Activated naive CD8-positive, alpha-beta T cell treated with anti-CD3 and anti-CD28 coated beads for 36 hours (primary cell): ENCODE results near the gene RBMS3. TPM values are rescaled to one million over a fixed set of nuclear protein-coding genes. Genes with fewer than 3 reads are reported as not detected.
"Not testable (repeated sequence)": the region's sequence is repeated elsewhere in the genome, so short reads cannot be mapped to it uniquely, and the experiment has no call there.

Source experiments
- DNase-seq: peaks from one replicate; pipeline ENCODE4 v3.0.0; 2021
- H3K27ac Mint-ChIP-seq: one replicate; pipeline ENCODE4 v1.8.0; 2022; ENCODE audit warnings: mild to moderate bottlenecking, moderate library complexity, mixed read lengths
- H3K27me3 Mint-ChIP-seq: one replicate; pipeline ENCODE4 v1.8.0; 2022; ENCODE audit warnings: mild to moderate bottlenecking, mixed read lengths
- H3K36me3 Mint-ChIP-seq: one replicate; pipeline ENCODE4 v1.8.0; 2021; ENCODE audit warnings: mild to moderate bottlenecking, mixed read lengths
- H3K4me1 Mint-ChIP-seq: one replicate; pipeline ENCODE4 v1.8.0; 2021; ENCODE audit warnings: mixed read lengths
- H3K4me3 Mint-ChIP-seq: one replicate; pipeline ENCODE4 v1.8.0; 2022; ENCODE audit warnings: mild to moderate bottlenecking, moderate library complexity, mixed read lengths
- H3K9me3 Mint-ChIP-seq: one replicate; pipeline ENCODE4 v1.8.0; 2022; ENCODE audit warnings: mixed read lengths
- total RNA-seq, 2 experiments: library from RNA; stranded (reverse); gene quantifications; one replicate each; pipeline ENCODE4 v1.2.3, GENCODE V29; 2021

Gene RBMS3
- total RNA-seq, 2 experiments from 2014 or later = 1.6 TPM

DNA sequence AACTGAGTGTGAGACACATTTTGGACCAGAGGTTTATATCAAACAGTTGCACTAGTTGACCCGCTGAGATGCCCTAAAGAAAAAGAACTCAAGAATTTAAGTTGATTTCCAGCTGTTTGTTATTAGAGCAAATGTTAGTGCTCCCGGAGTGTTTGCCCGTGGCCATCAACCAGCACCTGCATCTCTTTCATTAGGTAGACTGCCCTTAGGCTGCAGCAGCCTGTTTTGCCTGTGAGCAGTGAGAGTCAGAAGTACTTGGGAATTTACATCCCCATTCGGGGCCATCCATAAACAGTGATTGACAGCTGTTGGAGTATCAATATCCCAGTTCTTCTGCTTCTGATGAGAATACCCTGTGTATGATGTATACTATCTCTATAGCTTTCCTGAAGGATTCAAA is 492.6 kb downstream of the RBMS3 start:
- Mint-ChIP-seq H3K27ac (no peak overlapping the region), H3K36me3 (no peaks in the 10 kb centered on the region), H3K9me3 (no peaks in the 10 kb centered on the region), H3K4me3 (no peak overlapping the region), H3K4me1 (no peaks in the 10 kb centered on the region), H3K27me3 (peaks cover 7% of the 10 kb centered on the region)
- no peak for DNase-seq

GRCh38 chr3:29775340-29775739 is 494.5 kb downstream of the RBMS3 start:
- no peaks in the 10 kb centered on the region for H3K4me1 Mint-ChIP-seq
- peaks cover 11% of the 10 kb centered on the region for H3K27me3 Mint-ChIP-seq
- DNase-seq = no peak
- no peaks in the 10 kb centered on the region for H3K36me3 Mint-ChIP-seq
- no peak overlapping the region for H3K4me3 Mint-ChIP-seq
- H3K9me3 Mint-ChIP-seq = no peaks in the 10 kb centered on the region
- H3K27ac Mint-ChIP-seq = no peak overlapping the region

- no peak overlapping the region for H3K27ac Mint-ChIP-seq
- no peak for DNase-seq
- no peak overlapping the region for H3K4me3 Mint-ChIP-seq
- no peaks in the 10 kb centered on the region for H3K4me1 Mint-ChIP-seq
- H3K9me3 Mint-ChIP-seq = peaks cover 7% of the 10 kb centered on the region
- peaks cover 17% of the 10 kb centered on the region for H3K27me3 Mint-ChIP-seq
- H3K36me3 Mint-ChIP-seq = peaks cover 3% of the 10 kb centered on the region
Measured at GRCh38 chr3:29777869-29778268, 497.0 kb downstream of the RBMS3 start.

- no peak for DNase-seq
- H3K36me3 Mint-ChIP-seq = no peaks in the 10 kb centered on the region
- H3K4me3 Mint-ChIP-seq = no peak overlapping the region
- no peak overlapping the region for H3K27ac Mint-ChIP-seq
- H3K4me1 Mint-ChIP-seq = no peaks in the 10 kb centered on the region
- H3K27me3 Mint-ChIP-seq = peaks cover 11% of the 10 kb centered on the region
- H3K9me3 Mint-ChIP-seq = no peaks in the 10 kb centered on the region
Measured at GRCh38 chr3:29789686-29790085, 508.8 kb downstream of the RBMS3 start.

DNA sequence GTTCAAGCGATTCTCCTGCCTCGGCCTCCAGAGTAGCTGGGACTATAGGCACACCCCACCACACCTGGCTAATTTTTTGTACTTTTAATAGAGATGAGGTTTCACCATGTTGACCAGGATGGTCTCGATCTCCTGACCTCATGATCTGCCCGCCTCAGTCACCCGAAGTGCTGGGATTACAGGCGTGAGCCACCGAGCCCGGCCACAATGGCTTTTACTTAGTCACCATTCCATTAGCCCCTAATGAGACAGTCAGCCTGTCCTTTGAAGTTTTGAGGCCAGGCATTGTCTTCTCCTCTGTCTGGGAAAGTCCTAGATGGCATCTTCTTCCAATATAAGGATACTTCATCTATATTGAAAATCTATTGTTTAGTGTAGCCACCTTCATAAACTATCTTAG is 515.9 kb downstream of the RBMS3 start:
- Mint-ChIP-seq H3K27me3 (peaks cover 7% of the 10 kb centered on the region), H3K27ac (no peak overlapping the region), H3K9me3 (no peaks in the 10 kb centered on the region), H3K4me3 (no peak overlapping the region), H3K36me3 (no peaks in the 10 kb centered on the region), H3K4me1 (no peaks in the 10 kb centered on the region)
- no peak for DNase-seq

DNA sequence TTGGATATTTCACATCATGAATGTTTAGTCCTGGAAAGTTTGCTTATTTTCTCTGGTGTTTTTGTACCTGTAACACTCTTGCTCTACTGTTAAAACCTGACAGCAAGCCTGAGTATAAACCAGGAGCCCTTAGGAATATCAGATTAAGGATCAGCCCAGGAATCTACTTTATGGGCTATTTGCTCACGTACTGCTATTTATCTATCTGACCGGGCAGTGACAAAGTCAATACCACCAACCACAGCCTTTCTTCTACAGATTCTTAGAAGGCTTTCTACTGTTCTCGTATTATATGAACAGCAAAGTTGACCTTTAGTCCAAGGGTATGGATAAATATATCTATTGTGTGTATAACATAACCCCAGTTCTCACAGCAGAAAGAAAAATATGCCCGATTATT is 521.2 kb downstream of the RBMS3 start:
- Mint-ChIP-seq H3K36me3 (no peaks in the 10 kb centered on the region), H3K4me3 (no peak overlapping the region), H3K4me1 (no peaks in the 10 kb centered on the region), H3K27ac (no peak overlapping the region), H3K27me3 (peaks cover 8% of the 10 kb centered on the region), H3K9me3 (no peaks in the 10 kb centered on the region)
- DNase-seq = no peak

DNA sequence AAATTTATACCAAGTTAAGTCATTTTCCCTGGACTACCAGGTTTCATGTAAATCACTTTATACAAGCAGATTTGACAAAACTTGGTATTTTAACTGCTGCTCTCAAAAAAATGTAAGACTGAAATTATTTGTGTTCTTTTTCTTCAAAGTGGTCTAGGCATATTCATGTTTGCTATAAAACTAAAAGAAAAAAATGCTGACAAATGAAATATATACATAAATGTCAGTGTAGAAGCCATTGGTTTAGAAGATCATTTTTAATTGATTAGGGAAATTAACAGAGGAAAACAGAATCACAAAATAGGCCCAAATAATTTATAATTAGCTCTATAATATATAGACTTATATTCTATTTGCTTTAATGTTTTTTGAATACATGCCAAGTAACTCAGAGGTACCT is 523.2 kb downstream of the RBMS3 start:
- Mint-ChIP-seq H3K4me3 (no peak overlapping the region), H3K36me3 (no peaks in the 10 kb centered on the region), H3K27me3 (peaks cover 14% of the 10 kb centered on the region)

DNA sequence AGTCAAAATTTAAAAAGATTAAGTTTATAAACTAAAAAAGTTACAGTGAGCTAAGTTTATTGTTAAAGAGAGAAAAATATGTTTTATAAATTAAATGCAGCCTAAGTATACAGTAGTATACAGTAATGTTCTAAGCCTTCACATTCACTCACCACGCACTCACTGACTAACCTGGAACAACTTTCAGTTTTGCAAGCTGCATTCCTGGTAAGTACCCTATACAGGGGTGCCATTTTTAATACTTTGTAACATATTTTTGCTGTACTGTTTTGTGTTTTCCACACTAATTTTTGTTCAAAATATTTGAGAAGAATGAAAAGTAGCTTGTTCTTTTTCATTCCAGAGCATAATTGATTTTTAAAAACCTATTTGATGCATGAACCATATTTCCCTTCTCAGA is 524.9 kb downstream of the RBMS3 start:
- Mint-ChIP-seq H3K4me3 (no peak overlapping the region), H3K36me3 (no peaks in the 10 kb centered on the region), H3K4me1 (no peaks in the 10 kb centered on the region), H3K9me3 (no peaks in the 10 kb centered on the region), H3K27me3 (peaks cover 12% of the 10 kb centered on the region), H3K27ac (no peak overlapping the region)
- no peak for DNase-seq

More for the DNA sequence above, 523.2 kb downstream of the RBMS3 start:
- H3K4me1 Mint-ChIP-seq = no peaks in the 10 kb centered on the region
- H3K9me3 Mint-ChIP-seq = no peaks in the 10 kb centered on the region
- H3K27ac Mint-ChIP-seq = no peak overlapping the region
- no peak for DNase-seq

- not testable (repeated sequence) for H3K36me3 Mint-ChIP-seq, DNase-seq, H3K4me1 Mint-ChIP-seq, H3K4me3 Mint-ChIP-seq, H3K27me3 Mint-ChIP-seq, H3K27ac Mint-ChIP-seq, H3K9me3 Mint-ChIP-seq
Measured at GRCh38 chr3:29808324-29808723, 527.5 kb downstream of the RBMS3 start.

GRCh38 chr3:29822071-29822470 is 541.2 kb downstream of the RBMS3 start:
- Mint-ChIP-seq H3K27me3 (peaks cover 10% of the 10 kb centered on the region), H3K4me3 (no peak overlapping the region), H3K36me3 (no peaks in the 10 kb centered on the region), H3K4me1 (no peaks in the 10 kb centered on the region), H3K9me3 (peaks cover 2% of the 10 kb centered on the region), H3K27ac (no peak overlapping the region)
- no peak for DNase-seq

DNA sequence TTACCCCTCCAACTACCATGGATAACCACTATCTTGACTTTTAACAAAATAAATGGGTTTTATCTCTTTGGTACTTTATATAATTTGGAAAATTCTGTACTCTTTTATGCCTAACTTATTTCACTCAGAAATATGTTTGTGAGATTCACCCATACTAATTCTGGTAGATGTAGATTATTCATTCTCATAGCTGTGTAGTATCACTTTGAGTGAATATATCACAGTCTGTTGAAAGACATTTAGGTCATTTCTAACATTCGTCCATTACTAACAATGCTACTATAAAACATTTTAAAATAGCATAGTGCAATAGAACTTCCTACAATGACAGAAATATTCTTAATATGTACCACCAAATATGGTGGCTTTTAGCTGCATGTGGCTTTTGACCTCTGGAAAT is 542.4 kb downstream of the RBMS3 start:
- H3K4me1 Mint-ChIP-seq = no peaks in the 10 kb centered on the region
- no peaks in the 10 kb centered on the region for H3K36me3 Mint-ChIP-seq
- H3K9me3 Mint-ChIP-seq = peaks cover 2% of the 10 kb centered on the region
- no peak for DNase-seq
- H3K4me3 Mint-ChIP-seq = no peak overlapping the region
- H3K27me3 Mint-ChIP-seq = peaks cover 17% of the 10 kb centered on the region
- H3K27ac Mint-ChIP-seq = no peak overlapping the region

- no peaks in the 10 kb centered on the region for H3K36me3 Mint-ChIP-seq
- no peak overlapping the region for H3K27ac Mint-ChIP-seq
- peaks cover 13% of the 10 kb centered on the region for H3K27me3 Mint-ChIP-seq
- no peaks in the 10 kb centered on the region for H3K4me1 Mint-ChIP-seq
- no peak overlapping the region for H3K4me3 Mint-ChIP-seq
- peaks cover 2% of the 10 kb centered on the region for H3K9me3 Mint-ChIP-seq
- DNase-seq = no peak
Measured at GRCh38 chr3:29826712-29827111, 545.8 kb downstream of the RBMS3 start.

DNA sequence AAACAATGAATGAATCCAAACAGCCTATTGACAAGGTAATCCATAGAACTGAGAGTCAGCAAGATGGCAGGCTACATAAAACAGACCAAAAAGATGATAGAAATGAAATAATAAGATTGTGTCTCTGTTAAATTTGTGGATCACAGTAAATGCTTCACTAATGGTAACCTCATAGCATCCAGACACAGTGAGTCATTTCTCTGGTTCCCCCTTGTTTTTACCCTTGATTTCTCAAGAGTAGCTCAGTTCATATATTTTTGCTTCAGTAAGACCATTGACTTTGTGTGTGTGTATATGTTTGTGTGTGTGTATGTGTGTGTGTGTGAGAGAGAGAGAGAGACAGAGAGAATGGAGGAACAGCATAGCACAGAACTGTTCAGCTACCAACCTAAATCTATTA is 546.9 kb downstream of the RBMS3 start:
- Mint-ChIP-seq H3K9me3 (peaks cover 4% of the 10 kb centered on the region), H3K4me1 (no peaks in the 10 kb centered on the region), H3K4me3 (no peak overlapping the region), H3K27me3 (peaks cover 13% of the 10 kb centered on the region), H3K36me3 (no peaks in the 10 kb centered on the region), H3K27ac (no peak overlapping the region)
- no peak for DNase-seq

GRCh38 chr3:29829340-29829739 is 548.5 kb downstream of the RBMS3 start:
- no peak overlapping the region for H3K27ac Mint-ChIP-seq
- H3K36me3 Mint-ChIP-seq = peaks cover 3% of the 10 kb centered on the region
- no peaks in the 10 kb centered on the region for H3K4me1 Mint-ChIP-seq
- H3K4me3 Mint-ChIP-seq = no peak overlapping the region
- DNase-seq = no peak
- H3K27me3 Mint-ChIP-seq = peaks cover 24% of the 10 kb centered on the region
- peaks cover 13% of the 10 kb centered on the region for H3K9me3 Mint-ChIP-seq

DNA sequence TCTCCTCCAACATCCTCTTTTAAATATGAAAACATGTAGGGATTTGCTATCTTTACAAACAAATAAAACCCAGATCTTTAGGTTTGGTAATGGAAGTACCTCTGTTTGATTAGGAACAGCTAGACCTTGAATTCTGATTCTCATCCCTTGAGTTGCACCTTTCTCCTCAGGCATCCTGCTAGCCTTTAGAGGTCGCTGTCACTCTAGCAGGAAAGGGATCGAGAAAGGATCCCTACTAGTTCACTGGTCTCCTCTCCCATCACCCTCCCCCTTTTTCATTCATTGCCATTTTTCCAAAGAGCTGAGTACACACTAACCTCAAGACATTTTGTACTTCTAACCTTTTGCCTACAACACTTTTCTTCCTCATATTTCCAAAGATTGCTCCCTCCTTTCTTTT is 569.8 kb downstream of the RBMS3 start:
- H3K4me3 Mint-ChIP-seq = no peak overlapping the region

DNA sequence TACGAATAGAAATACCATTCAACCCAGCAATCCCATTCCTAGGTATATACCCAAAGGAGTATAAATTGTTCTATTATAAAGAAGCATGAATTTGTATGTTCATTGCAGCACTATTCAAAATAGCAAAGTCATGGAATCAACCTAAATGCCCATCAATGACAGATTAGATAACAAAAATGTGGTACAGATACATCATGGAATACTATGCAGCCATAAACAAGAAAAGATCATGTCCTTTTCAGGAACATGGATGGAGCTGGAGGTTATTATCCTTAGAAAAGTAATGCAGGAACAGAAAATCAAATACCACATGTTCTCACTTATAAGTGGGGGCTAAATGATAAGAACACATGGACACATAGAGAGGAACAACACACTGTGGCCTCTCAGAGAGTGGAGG is 571.9 kb downstream of the RBMS3 start:
- Mint-ChIP-seq H3K27ac (no peak overlapping the region), H3K36me3 (no peaks in the 10 kb centered on the region), H3K4me3 (no peak overlapping the region), H3K4me1 (no peaks in the 10 kb centered on the region), H3K9me3 (no peaks in the 10 kb centered on the region), H3K27me3 (peaks cover 24% of the 10 kb centered on the region)
- no peak for DNase-seq

More for the DNA sequence above, 569.8 kb downstream of the RBMS3 start:
- peaks cover 30% of the 10 kb centered on the region for H3K27me3 Mint-ChIP-seq
- H3K36me3 Mint-ChIP-seq = no peaks in the 10 kb centered on the region
- H3K9me3 Mint-ChIP-seq = no peaks in the 10 kb centered on the region
- DNase-seq = no peak
- no peak overlapping the region for H3K27ac Mint-ChIP-seq
- no peaks in the 10 kb centered on the region for H3K4me1 Mint-ChIP-seq

DNA sequence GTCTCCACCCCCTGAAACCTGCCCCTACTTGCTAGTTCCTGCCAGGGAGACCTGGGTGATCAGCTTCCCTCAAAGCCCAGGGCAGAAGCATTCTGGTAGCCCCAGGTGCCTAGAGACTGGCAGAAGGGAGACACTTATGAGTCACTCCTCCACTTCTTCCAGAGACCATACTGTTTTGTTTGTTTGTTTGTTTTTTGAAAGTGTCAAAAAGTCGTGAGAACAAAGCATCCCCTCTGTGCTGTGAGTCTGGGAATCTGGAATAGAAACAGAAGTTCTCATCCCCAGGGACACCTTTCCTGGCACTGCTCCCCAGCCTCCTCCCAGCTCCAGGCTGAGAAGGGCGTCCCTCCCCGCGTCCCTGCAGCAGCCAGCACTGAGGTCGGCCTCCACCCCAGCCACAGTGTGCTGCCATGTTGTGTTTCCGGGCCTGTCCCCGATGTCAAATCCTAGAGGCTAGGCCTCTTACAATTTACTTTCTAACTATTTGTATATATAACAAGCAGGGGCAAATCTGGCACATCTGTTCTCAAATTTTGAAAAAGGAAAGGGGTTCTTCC is 573.0 kb downstream of the RBMS3 start:
- Mint-ChIP-seq H3K9me3 (no peaks in the 10 kb centered on the region), H3K27me3 (peaks cover 24% of the 10 kb centered on the region)

More for the DNA sequence above, 573.0 kb downstream of the RBMS3 start:
- Mint-ChIP-seq H3K4me3 (no peak overlapping the region), H3K27ac (no peak overlapping the region), H3K36me3 (no peaks in the 10 kb centered on the region), H3K4me1 (no peaks in the 10 kb centered on the region)
- DNase-seq = no peak
